GM18519 (cell line): ENCODE results near the gene TMEM134.
"Not testable (repeated sequence)": the region's sequence is repeated elsewhere in the genome, so short reads cannot be mapped to it uniquely, and the experiment has no call there.

ENCODE experiments used
- ATAC-seq: cut with Tn5 transposase; IDR thresholded peaks from one replicate; pipeline ENCODE4 v1.9.1; 2021; ENCODE audit warnings: mild to moderate bottlenecking, moderate library complexity; ENCODE audit not compliant: unreplicated experiment, low FRiP score

The TMEM134 gene

DNA sequence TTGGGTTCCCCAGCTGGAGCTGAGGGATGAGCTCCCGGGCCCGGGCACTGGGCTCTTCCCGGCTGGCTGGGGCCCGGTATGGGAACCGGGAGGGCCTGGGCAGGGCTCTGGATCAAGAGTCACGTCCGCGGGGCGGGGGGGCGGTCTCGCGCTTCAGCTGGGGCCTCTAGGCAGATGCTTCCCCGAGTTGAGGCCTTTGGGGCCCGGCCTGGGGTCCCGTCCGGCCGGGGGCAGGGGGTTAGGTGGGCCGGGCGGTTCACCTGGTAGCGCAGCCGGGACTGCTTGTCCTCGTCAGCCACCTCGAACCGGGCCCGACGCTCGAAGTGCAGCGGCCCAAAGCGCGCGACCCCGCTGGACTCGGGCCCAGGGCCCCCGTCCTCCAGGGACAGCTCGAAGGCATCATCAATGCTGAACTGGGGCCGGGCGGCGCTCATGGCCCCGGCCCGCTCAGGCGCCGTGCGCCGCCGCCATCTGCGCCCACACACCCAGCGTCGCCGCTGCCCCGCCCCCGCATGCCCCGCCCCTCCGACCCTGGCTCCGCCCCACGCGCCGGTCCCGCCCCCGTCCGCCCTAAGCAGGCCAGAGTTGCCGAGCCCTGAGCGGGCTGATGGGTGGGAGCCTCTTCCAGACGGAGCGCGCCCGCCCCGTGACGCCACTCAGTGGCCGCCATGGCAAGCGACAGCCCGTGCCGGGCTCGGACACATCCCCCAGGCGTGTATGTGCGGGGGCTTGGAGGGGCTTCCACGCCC is at the start of gene TMEM134:
Gene TMEM134, minus strand, starts transcription at position 493 of the 749 bp plus-strand sequence. Its CDS starts 59 bp downstream, at position 434.
- ATAC-seq = peak; percentile 46

GRCh38 chr11:67517784-67518552 is 48.9 kb upstream of the TMEM134 start:
- ATAC-seq = no peak

DNA sequence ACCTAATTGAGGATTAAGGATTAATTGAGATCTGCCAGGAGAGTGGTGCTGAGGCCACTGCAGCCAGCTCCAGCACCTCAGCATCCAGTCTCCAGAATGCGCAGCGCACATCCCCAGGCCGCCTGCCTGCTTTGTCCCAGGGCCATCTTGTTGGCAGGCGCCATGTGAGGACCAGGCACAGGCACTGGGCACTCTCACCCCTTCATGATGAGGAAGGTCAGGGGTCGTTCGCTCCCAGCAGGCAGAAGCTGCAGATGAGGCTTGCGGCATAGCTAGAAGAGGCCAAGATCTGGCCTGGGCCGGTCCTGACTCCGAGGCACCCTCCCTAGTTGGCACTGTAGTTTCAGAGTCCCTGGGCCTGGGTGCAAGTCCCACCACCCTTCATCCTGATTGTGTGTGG is 47.8 kb upstream of the TMEM134 start:
- no peak for ATAC-seq

- ATAC-seq = no peak
These were observed 45.1 kb upstream of the TMEM134 start for GRCh38 chr11:67514116-67514515.

GRCh38 chr11:67511558-67511957 is 42.5 kb upstream of the TMEM134 start:
- ATAC-seq = not testable (repeated sequence)

DNA sequence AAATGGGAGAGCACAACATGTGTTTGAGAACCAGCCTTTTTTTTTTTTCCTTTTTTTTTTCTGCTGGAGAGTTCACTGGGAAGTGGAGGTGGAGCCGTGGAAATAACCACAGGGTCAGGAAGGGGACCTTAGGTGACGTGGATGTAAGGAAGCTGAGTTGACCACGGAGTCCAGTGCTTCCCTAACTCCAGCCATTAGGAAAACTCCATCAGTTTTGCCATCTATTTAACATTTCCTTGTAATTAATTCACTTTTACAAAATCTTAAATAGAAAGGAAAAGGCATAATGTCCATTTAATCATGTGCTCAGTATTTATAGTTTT is 40.9 kb upstream of the TMEM134 start:
- ATAC-seq = no peak

DNA sequence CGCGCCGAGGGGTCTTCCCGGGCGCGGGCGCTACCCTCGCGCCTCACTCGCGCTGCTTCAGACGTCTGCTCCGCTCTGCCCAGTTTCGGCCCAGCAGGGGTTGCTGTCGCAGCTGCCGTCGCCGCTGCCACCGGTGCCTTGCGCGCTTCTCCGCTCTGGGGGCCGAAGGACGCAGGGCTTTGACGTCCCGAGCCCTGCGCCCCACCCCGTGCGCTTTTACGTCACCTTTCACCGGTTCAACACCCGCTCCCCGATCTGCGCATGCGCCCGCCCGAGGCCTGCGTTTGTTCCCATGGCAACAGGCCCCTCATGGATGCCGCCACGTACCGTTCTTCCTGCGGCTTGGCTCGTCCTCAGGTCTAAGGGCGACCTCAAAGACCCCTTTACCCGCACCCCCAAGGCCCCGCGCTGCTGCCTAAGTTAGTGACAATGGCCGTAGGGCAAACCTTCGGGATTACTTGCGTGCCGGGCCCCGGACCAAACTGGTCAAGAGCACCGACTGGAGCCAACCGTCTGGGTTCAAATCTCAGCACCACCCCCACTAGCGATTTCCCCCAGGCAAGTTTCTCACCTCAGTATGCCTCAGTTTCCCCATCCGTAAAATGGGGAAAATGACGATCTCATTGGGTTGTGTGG is 39.6 kb upstream of the TMEM134 start:
- ATAC-seq = peak; percentile 25

DNA sequence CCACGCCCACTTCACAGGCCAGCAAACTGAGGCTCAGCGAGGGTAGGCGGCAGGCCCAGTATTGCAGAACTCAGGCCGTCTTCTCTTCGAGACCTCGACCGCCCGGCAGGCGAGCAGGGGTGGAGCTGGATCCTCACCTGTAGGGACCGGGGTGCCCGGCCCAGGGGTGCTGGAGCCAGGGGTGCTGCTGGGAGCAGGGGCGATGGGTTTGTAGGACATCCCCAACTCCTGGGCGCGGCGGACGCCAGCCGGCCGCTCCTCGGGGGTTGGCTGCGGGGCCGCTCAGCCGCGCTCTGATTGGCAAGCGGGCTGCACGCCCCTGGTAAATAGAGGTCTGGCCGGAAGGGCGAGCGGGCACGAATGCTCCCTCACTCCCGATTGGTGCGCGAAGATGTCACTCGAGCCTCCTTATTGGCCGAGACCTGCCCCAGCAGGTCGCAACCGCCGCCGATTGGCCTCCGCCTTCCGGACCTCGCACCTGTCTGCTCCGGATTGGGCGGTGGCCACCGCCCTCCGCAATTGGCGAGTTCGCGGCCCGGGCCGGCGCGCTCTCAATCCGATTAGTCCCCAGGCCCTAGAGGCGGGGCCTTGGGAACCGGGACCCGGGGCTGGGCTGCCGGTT is 38.9 kb upstream of the TMEM134 start, which contains the start of gene CDK2AP2:
Gene CDK2AP2, minus strand, starts transcription at position 299 of the 622 bp plus-strand sequence. Its CDS starts 80 bp downstream, at position 219.
- peak; percentile 60 for ATAC-seq

GRCh38 chr11:67507242-67507863 is 38.3 kb upstream of the TMEM134 start:
- ATAC-seq = no peak

- ATAC-seq = no peak
These were observed 37.5 kb upstream of the TMEM134 start for GRCh38 chr11:67506426-67507051.

GRCh38 chr11:67505605-67506396 is 36.8 kb upstream of the TMEM134 start:
- no peak for ATAC-seq

GRCh38 chr11:67504950-67505581 is 36.0 kb upstream of the TMEM134 start, which contains the start of gene PITPNM1:
TSS of gene PITPNM1 (minus strand) at chr11:67505363. CDS start at chr11:67504180, 1,183 bp downstream.
- no peak for ATAC-seq

- no peak for ATAC-seq
These were observed 35.2 kb upstream of the TMEM134 start for GRCh38 chr11:67504005-67504949.

DNA sequence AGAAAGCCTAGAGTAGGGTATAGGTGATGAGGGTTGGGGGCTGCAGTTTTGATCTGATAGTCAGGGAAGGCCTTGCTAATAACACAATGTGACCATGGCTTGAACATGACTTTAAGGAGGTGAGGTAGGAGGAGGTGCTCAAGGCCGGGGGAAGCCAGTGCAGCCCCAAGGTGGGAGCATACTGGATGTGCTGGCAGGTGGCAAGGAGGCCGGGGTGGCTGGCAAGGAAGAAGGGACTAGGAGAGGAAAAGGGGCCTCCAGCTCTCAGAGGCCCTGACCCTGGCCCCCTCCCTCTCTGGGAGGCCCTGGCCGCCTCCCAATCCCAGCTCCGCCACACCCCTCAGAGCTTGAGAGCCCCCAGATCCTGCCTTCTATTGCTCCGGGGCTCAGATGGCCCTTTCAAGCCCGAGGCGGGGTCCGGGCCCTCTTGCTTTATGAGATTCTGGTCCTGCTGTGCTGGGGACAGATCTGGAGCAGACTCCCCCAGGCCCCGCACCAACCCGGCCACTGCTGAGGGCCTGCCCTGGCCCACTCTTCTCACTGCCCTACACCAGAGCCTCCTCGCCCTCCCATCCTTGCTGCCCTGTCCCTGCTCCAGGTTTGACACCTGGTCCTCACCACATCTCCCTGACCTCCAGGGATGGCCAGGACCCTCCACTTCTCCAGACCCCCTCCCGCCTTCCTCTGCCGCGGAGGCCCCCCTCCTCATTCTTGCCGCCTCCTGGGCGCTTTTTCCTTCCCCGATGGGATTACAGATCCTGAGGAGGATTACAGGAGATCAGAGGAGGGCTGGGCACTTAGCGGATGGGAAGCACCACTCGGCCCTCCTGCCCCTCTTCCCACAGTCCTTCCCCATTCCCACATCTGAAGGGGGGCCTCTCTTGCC is 34.3 kb upstream of the TMEM134 start:
- no peak for ATAC-seq

DNA sequence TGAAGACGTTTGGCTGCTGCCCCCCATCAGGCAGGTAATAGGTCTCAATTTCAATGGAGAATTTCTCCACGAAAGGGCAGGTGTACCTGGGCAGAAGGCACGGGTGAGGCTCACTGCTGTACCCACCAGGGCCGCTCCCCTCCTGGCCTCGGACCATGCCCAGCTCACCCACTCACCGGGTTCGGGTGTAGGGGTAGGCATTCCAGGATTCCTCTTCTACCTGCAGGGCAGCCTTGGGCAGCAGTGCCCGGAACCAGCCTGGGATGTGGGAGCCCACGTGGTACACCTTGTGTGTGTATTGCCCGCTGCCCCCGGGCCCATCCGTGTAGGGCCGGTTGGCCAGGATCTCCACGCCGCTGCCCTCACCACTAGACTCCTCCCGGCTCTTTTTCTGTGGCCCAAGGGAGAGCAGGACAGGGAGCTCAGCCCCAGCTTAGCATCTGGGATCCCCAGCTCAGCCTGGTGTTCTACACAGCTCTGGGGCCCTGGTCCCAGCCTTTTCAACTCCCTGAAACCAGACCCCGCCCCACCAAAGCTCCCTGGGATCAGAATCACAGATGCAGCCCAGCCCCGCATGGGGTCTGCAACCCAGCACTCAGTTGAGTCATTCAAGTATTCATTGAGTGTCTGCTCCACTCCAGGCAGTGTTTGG is 33.4 kb upstream of the TMEM134 start:
- no peak for ATAC-seq

GRCh38 chr11:67501854-67502253 is 32.8 kb upstream of the TMEM134 start:
- no peak for ATAC-seq
